Measurements from ENCODE around the gene PHOSPHO2.

PHOSPHO2 gene

GRCh38 chr2:169659320-169659719, 34.9 kb upstream of the PHOSPHO2 start:
- H3K4me3 ChIP-seq (ENCODE audit: low read depth, low read length): no peak overlapping the region
- no peak for TF ChIP-seq CTCF (IDR thresholded peaks at IDR 0.05; ENCODE audit: borderline replicate concordance, insufficient read depth, low read depth, low read length)

- no peak overlapping the region for H3K4me3 ChIP-seq (ENCODE audit: low read depth, low read length)
- TF ChIP-seq CTCF (IDR thresholded peaks at IDR 0.05; ENCODE audit: borderline replicate concordance, insufficient read depth, low read depth, low read length): no peak
Measured at GRCh38 chr2:169661265-169661664, 33.0 kb upstream of the PHOSPHO2 start.

- TF ChIP-seq CTCF (IDR thresholded peaks at IDR 0.05; ENCODE audit: borderline replicate concordance, insufficient read depth, low read depth, low read length): no peak
- H3K4me3 ChIP-seq (ENCODE audit: low read depth, low read length): no peak overlapping the region
Measured at GRCh38 chr2:169662744-169663143, 31.5 kb upstream of the PHOSPHO2 start.

- TF ChIP-seq CTCF (IDR thresholded peaks at IDR 0.05; ENCODE audit: borderline replicate concordance, insufficient read depth, low read depth, low read length): no peak
- H3K4me3 ChIP-seq (ENCODE audit: low read depth, low read length): no peak overlapping the region
Measured at GRCh38 chr2:169663247-169663646, 31.0 kb upstream of the PHOSPHO2 start.

GRCh38 chr2:169664600-169664977, 29.7 kb upstream of the PHOSPHO2 start:
- no peak for TF ChIP-seq CTCF (IDR thresholded peaks at IDR 0.05; ENCODE audit: borderline replicate concordance, insufficient read depth, low read depth, low read length)
- H3K4me3 ChIP-seq (ENCODE audit: low read depth, low read length): no peak overlapping the region

GRCh38 chr2:169664978-169665930, 29.0 kb upstream of the PHOSPHO2 start:
- no peak overlapping the region for H3K4me3 ChIP-seq (ENCODE audit: low read depth, low read length)
- TF ChIP-seq CTCF (IDR thresholded peaks at IDR 0.05; ENCODE audit: borderline replicate concordance, insufficient read depth, low read depth, low read length): no peak

- no peak overlapping the region for H3K4me3 ChIP-seq (ENCODE audit: low read depth, low read length)
- no peak for TF ChIP-seq CTCF (IDR thresholded peaks at IDR 0.05; ENCODE audit: borderline replicate concordance, insufficient read depth, low read depth, low read length)
Measured at GRCh38 chr2:169667583-169667982, 26.7 kb upstream of the PHOSPHO2 start.

All from GM12875 (cell line).